Small intestine (tissue), 16 donors: Measurements from ENCODE around the gene OGA. TPM values are rescaled to one million over a fixed set of nuclear protein-coding genes. Genes with fewer than 3 reads are reported as not detected.

Source experiments
- DNase-seq, 2 donors: peaks; one replicate each; pipeline versions ENCODE4 v3.0.0 to v3.0.0-alpha.2; 2013
- FAIRE-seq: peaks from 2 replicates; lab custom pipeline; 2012; peaks lifted over from hg19 to GRCh38; lab: Jason Lieb, UNC
- H3K27ac ChIP-seq, 3 donors: one replicate each; pipeline ENCODE4 v1.5.1; 2013; ENCODE audit warnings: low read length in 2 of 3, mild to moderate bottlenecking in 2 of 3, control low read depth in 1 of 3, inconsistent platforms in 1 of 3, low read depth in 1 of 3, moderate library complexity in 1 of 3
- H3K27me3 ChIP-seq, 3 donors: one replicate each; pipeline ENCODE4 v1.6.1; 2013; ENCODE audit warnings: low read length in 3 of 3, inconsistent platforms in 1 of 3; ENCODE audit not compliant: control insufficient read depth in 3 of 3, insufficient read depth in 3 of 3
- H3K36me3 ChIP-seq, 3 donors: one replicate each; pipeline ENCODE4 v1.6.1; 2013; ENCODE audit warnings: low read length in 3 of 3, inconsistent platforms in 1 of 3, low read depth in 1 of 3, mild to moderate bottlenecking in 1 of 3, moderate library complexity in 1 of 3; ENCODE audit not compliant: control insufficient read depth in 3 of 3, insufficient read depth in 2 of 3
- H3K4me1 ChIP-seq, 3 donors: one replicate each; pipeline ENCODE4 v1.6.1; 2013; ENCODE audit warnings: low read length in 2 of 3, inconsistent platforms in 1 of 3, low read depth in 1 of 3, mild to moderate bottlenecking in 1 of 3, moderate library complexity in 1 of 3; ENCODE audit not compliant: control insufficient read depth in 3 of 3, insufficient read depth in 2 of 3
- H3K4me3 ChIP-seq, 3 donors: one replicate each; pipeline ENCODE4 v1.5.1; 2013; ENCODE audit warnings: low read length in 3 of 3, control low read depth in 1 of 3, inconsistent platforms in 1 of 3, low read depth in 1 of 3, mild to moderate bottlenecking in 1 of 3, moderate library complexity in 1 of 3
- H3K9me3 ChIP-seq, 2 donors: one replicate each; pipeline ENCODE4 v1.6.1; 2013; ENCODE audit warnings: low read depth in 1 of 2, low read length in 1 of 2; ENCODE audit not compliant: control insufficient read depth in 2 of 2, insufficient read depth in 1 of 2
- WGBS, 3 donors: extraction: QIAGEN DNeasy Blood & Tissue Kit; methylation state at CpG; one replicate each; pipeline ENCODE4 v1.1.7; 2013; 5-methylcytosine and 5-hydroxymethylcytosine counted together
- long read RNA-seq, 10 donors: transcript quantifications; one replicate each; lab custom pipeline, GENCODE V29; 2026
- polyA plus RNA-seq, 4 donors: library from polyadenylated mRNA; stranded (reverse) in 3 of 4; unstranded in 1 of 4; fragments of 200-250 nt in 3 of 4; fragments of 120-200 nt in 1 of 4; gene quantifications; one replicate each; pipeline versions ENCODE4 v1.2.1 to v1.2.3, GENCODE V29; 2013
- donor health status: healthy with polysubstance abuse.
- donor health status: control.
- donor health status: control.
- donor health status: Bipolar disorder and iron deficiency.
- donor health status: healthy.

The OGA gene
- polyA plus RNA-seq = 100 to 1,000 TPM in 1 of 4 donors, 10 to 100 TPM in 3; 26.5 to 116 (median 31.3) TPM
- long read RNA-seq, donor 1, full-length matches to known transcripts = 11 of 40 reads
- long read RNA-seq, donor 1, partial matches to known transcripts = 29 of 40 reads
- long read RNA-seq, donor 1, other reads (novel, unspliced or antisense) = 0 of 40 reads
- long read RNA-seq, donor 2, full-length matches to known transcripts = 1 of 1 reads
- long read RNA-seq, donor 2, partial matches to known transcripts = 0 of 1 reads
- long read RNA-seq, donor 2, other reads (novel, unspliced or antisense) = 0 of 1 reads
- long read RNA-seq, donor 3, full-length matches to known transcripts = 2 of 15 reads
- long read RNA-seq, donor 3, partial matches to known transcripts = 13 of 15 reads
- long read RNA-seq, donor 3, other reads (novel, unspliced or antisense) = 0 of 15 reads
- long read RNA-seq, donor 4 = 0 reads
- long read RNA-seq, donor 5, partial matches to known transcripts = 0 of 1 reads
- long read RNA-seq, donor 5, other reads (novel, unspliced or antisense) = 0 of 1 reads
- long read RNA-seq, donor 6, full-length matches to known transcripts = 6 of 6 reads
- long read RNA-seq, donor 6, partial matches to known transcripts = 0 of 6 reads
- long read RNA-seq, donor 6, other reads (novel, unspliced or antisense) = 0 of 6 reads
- long read RNA-seq, donor 7 = 0 reads
- long read RNA-seq, donor 8 = 0 reads
- long read RNA-seq, donor 9, partial matches to known transcripts = 0 of 4 reads
- long read RNA-seq, donor 9, other reads (novel, unspliced or antisense) = 0 of 4 reads
- long read RNA-seq, donor 10, full-length matches to known transcripts = 6 of 29 reads
- long read RNA-seq, donor 10, partial matches to known transcripts = 23 of 29 reads
- long read RNA-seq, donor 10, other reads (novel, unspliced or antisense) = 0 of 29 reads

DNA sequence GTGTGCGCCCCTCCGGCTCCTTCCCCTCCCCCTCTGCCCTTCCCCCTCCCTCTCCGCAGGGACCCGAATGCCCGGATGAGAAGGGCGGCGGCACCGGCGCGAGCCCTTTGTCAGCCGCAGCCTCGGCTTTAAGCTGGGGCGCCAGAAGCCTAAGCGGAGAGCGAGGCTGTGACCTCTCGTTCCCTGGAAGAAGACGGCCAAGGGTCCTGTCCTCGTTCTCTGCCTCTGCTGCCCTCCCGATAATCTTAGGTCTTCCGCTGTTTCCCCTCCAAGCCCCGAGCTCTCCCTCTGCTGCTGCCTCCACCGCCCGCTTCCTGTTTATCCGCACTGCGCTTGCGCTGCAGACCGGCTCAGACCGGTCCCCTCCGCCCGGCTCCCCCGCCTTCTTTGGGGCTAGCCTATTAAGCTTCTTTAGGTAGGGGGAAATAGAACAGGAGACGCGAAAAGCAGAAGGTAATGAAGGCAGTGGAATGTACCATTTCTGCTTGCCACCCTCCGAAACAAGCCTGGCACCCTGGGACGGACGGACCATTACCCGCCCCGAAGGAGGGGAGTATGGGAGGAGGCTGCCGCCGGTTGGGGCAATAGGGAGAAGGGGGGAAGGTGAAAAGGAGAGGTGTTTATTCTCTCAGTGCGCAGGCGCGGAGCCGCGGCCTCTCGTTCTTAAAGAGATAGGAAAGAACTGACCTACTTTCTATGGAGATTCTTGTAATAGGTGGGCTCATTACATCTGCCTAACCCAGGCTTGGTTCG, at the start of gene OGA:
OGA (minus strand) TSS at position 326 of the 753 bp plus-strand sequence. CDS start 422 bp downstream, outside the sequence.
- Histone ChIP-seq H3K36me3 (peaks cover 0 to 8% (median 0%) of the 10 kb centered on the region in 3 donors), H3K27me3 (no peaks in the 10 kb centered on the region), H3K4me1 (peaks cover 3 to 20% (median 5%) of the 10 kb centered on the region in 3 donors), H3K27ac (peak within 1 kb of the TSS; percentile 85 to 98 (median 91)), H3K9me3 (no peaks in the 10 kb centered on the region), H3K4me3 (peak within 1 kb of the TSS; percentile 69 to 99 (median 84))
- WGBS, 3 donors = 0% methylated on average over 46 to 47 of the region's 47 CpGs
- no peak for FAIRE-seq
- peak; percentile 98 to 100 for DNase-seq

DNA sequence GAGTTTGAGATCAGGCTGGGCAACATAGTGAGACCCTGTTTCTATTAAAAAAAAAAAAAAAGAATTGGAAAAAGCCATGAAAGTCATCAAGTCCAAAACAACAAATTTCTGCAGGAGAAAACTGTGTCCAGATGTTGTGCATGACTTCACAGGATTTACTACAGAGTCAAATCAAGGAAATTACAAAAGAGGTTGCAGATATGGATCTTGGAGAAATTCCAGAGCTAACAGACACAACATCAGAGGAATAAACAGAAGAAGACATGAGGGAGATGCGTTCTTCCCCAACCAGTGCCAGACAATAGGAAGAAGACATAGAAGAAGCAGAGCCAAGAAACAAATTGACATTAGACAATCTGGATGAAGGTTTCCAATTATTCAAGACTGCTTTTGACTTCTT, 49.7 kb upstream of the OGA start:
- no peaks in the 10 kb centered on the region for H3K4me1 ChIP-seq
- DNase-seq (no peak), FAIRE-seq (no peak)
- H3K27ac ChIP-seq = no peak overlapping the region
- no peaks in the 10 kb centered on the region for H3K9me3 ChIP-seq
- WGBS, 3 donors = 74 to 96% (median 89%) methylated on average over 1 of the region's 1 CpG
- H3K4me3 ChIP-seq = no peak overlapping the region
- no peaks in the 10 kb centered on the region for H3K27me3 ChIP-seq
- H3K36me3 ChIP-seq = peaks cover 0 to 10% (median 1%) of the 10 kb centered on the region in 3 donors

DNA sequence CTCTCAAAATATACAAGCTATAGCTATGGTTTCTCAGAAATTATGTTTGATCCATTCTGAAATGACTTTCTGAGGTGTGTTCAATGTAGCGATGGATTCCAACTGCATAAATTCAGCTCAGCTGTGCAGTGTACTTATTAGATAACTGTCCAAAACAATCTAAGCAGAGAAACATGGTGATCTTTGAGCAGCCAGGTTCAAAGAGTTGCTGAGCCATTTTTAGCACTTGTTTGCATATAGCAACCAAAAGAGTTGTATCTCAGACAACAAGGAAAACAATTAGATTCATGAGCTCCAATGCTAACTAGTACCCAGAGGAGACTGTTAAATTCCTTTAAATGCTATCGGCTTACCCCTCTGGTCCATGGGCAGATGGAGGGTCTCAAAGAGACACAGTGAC, 41.3 kb upstream of the OGA start:
- Histone ChIP-seq H3K36me3 (peaks cover 0 to 5% (median 0%) of the 10 kb centered on the region in 3 donors), H3K27ac (no peak overlapping the region), H3K27me3 (no peaks in the 10 kb centered on the region), H3K9me3 (peaks cover 0 to 9% of the 10 kb centered on the region in 2 donors), H3K4me1 (no peaks in the 10 kb centered on the region), H3K4me3 (no peak overlapping the region)
- DNase-seq (no peak), FAIRE-seq (no peak)
- WGBS, 3 donors = 91 to 99% (median 93%) methylated on average over 2 of the region's 2 CpGs

DNA sequence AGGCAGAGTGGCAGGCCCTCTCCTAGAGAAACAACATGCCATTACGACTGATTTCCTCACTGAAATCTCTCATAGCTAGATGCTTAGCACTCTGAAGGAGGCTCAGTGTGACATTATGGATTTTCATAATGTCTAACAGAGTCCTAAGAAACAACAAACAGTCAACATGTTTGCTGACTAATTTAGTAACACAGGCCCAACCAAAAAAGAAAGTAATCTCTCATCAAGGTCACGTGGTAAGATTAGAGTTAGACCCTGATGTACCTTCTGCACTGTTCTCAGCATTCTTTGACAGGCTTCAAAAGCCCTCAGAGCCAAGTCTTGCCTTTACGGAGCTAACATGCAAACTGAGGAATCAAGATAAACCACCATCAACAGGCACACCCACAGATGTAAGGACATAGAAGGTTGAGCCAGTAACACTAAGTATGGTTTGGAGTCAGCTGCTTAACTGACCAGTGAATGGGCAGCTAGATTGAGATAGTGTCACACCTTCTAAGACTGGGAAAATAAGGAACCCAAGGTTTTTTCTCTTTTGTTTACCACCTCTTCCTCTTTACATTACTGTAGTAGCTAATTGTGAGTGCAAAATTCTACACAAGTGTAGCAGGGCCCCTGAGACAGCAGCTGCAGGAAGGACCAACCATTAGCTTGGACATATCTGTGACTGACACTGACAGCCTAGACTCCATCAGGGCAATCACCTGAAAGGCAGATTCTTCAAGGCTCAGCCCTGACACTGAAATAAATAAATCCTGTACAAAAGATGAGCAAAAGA, 40.7 kb upstream of the OGA start:
- Histone ChIP-seq H3K4me1 (no peaks in the 10 kb centered on the region), H3K36me3 (peaks cover 0 to 5% (median 0%) of the 10 kb centered on the region in 3 donors), H3K9me3 (peaks cover 0 to 9% of the 10 kb centered on the region in 2 donors), H3K4me3 (no peak overlapping the region), H3K27me3 (no peaks in the 10 kb centered on the region), H3K27ac (peak overlapping the region in 1 of 3 donors; percentile 18)
- DNase-seq (no peak), FAIRE-seq (no peak)
- 66 to 82% (median 69%) methylated on average over 3 of the region's 3 CpGs for WGBS, 3 donors

DNA sequence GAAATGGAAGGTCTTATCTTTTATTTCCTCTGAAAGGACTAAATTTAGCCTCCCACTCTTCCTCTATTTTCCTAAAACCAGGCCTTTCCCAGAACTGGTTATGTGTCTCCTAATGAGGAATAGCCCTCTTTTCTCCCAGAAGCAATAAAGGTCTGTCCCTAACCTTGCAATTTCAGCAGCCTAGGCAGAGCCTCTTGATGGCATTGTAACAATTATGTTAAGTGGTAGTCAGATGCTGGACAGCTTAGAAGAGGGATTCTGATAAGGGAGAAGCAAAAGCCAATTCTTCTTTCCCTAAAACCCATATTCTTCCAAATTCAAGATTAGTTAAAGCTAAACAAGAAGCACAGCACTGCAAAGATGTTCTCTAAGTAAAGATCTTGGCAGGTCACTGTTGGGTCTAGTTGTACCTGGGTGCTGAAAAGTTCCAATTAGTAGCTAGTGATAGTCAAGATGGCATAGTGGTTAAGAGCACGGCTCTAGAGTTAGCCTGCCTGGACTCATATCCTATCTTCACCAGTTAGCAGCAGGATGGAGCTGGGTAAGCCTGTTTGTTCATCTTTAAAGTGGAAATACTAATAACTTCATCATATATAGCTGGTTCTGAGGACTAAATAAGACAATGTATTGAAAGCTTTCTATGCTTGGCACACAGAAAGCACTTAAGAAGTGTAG, 39.7 kb upstream of the OGA start:
- Histone ChIP-seq H3K27me3 (no peaks in the 10 kb centered on the region), H3K36me3 (peaks cover 0 to 7% (median 0%) of the 10 kb centered on the region in 3 donors), H3K4me1 (no peaks in the 10 kb centered on the region), H3K4me3 (no peak overlapping the region), H3K27ac (no peak overlapping the region), H3K9me3 (peaks cover 0 to 9% of the 10 kb centered on the region in 2 donors)
- no peak for DNase-seq
- 68 to 98% (median 96%) methylated on average over 1 of the region's 1 CpG for WGBS, 3 donors
- FAIRE-seq = no peak

DNA sequence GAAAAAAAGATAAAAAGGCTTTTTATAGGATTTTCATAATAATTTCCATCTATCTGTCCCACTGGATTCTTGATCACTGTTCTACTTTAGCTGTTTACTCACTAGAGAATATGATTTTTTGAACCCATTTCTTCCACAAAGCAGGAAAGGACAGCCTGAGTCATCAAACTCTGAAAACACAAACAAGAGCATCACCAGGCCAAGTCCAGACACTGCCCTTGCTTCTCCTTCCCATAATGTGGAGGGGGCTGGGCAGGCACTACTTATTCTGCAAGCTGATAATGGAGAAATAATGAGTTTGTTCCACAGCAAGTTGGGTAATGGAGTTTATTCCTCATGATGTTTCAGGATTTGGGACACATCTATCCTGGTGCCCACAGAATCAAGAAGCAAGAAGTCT, 38.4 kb upstream of the OGA start:
- no peak for FAIRE-seq
- H3K27ac ChIP-seq = no peak overlapping the region
- no peaks in the 10 kb centered on the region for H3K27me3 ChIP-seq
- DNase-seq = no peak
- no peak overlapping the region for H3K4me3 ChIP-seq
- peaks cover 0 to 4% of the 10 kb centered on the region in 2 donors for H3K9me3 ChIP-seq
- H3K4me1 ChIP-seq = no peaks in the 10 kb centered on the region
- H3K36me3 ChIP-seq = peaks cover 0 to 7% (median 0%) of the 10 kb centered on the region in 3 donors

DNA sequence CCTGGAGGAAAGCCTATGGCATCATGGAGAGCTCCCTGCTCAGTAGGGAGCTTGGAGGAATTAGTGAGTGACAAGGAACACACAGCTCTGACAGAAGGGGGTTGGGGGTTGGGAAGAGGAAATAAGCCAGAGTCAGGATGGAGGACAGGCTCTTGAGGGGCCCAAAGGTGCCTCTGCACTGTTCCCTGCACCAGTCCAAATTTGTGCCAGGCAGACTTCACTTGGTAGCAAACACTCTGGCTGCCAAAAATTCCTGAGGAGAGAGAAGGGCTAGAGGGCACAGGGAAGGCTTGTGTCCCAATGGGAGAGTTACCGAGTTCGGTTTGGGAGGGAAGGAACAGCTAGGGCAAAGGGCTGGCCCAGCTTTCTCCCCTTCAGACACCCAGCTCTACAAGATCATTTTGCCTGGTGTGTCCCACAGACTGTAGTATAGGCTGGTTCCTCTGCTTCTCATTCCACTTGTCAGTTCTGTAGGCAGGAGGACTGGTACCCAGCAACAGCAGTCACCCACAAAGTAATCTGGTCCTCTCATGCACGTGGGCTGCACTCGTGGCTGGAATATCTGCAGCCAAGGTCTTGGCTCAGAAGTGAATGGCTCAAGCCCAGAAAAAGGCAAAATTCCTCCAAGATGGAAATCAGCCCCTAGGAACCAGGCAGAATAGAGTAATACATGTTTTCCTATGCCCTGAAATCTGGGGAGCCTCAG, 33.3 kb upstream of the OGA start:
- DNase-seq = no peak
- FAIRE-seq = no peak
- Histone ChIP-seq H3K27ac (no peak overlapping the region), H3K27me3 (no peaks in the 10 kb centered on the region), H3K36me3 (peaks cover 0 to 42% (median 8%) of the 10 kb centered on the region in 3 donors), H3K9me3 (no peaks in the 10 kb centered on the region), H3K4me1 (no peaks in the 10 kb centered on the region), H3K4me3 (no peak overlapping the region)
- WGBS, 3 donors = 76 to 96% (median 90%) methylated on average over 4 of the region's 4 CpGs
